Gastrocnemius medialis (tissue), 4 donors: Measurements from ENCODE around the gene PLCG2.

Experiments
- CTCF ChIP-seq, 5 experiments: fragments of 450-650 bp in 3 of 5; fragments of 200-600 bp in 2 of 5; sonication (generic) in 2 of 5; IDR thresholded peaks in 4 of 5; conservative IDR thresholded peaks in 1 of 5; 1 replicate in 4 of 5; 2 replicates in 1 of 5; pipeline ENCODE4 v1.5.1; 2016 to 2019; ENCODE audit warnings: antibody characterized with exemption in 5 of 5, mild to moderate bottlenecking in 3 of 5, moderate library complexity in 3 of 5
- POLR2A ChIP-seq, 2 donors: fragments of 450-650 bp; IDR thresholded peaks; one replicate each; pipeline ENCODE4 v1.6.1; 2017; ENCODE audit warnings: antibody characterized with exemption in 2 of 2, mild to moderate bottlenecking in 2 of 2, moderate library complexity in 2 of 2

DNA sequence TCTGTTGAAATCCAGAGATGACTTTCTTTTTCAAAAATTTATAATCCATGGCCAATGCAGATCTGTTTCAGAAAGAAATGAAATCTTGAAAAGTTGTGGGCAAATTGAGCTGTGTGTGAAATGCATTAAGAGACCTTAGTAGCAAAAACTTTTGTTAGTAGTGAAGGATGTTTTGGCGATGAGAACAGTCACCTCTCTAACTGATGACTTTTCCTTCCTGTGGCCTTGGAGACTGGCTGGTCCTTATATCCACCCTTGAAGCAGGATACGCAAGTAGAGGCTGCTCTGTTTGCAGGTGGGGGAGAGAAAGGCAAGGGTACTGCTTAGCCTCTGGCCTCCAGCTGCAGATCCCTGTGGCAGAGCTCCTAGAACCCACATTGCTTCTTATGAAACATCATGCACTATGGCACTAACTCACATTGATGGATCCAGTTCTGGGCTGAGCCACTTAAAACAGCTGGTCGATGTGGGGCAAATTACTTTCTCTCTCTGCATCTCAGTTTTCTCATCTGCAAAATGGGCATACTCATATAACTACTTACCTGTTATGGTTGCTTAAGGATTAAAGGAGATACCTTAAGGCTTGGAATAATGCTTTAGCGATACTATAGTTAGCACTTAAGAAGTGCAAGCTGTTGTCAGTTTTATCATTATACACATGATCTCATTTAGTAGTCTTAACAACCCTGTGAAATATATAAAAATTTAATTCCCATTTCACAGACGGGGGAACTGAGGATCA, 142.9 kb downstream of the PLCG2 start:
- TF ChIP-seq CTCF (IDR thresholded peaks at IDR 0.05 in 4 of 5, conservative IDR thresholded peaks at IDR 0.05 in 1 of 5): no peak
- TF ChIP-seq POLR2A (IDR thresholded peaks at IDR 0.05): no peak
